SK-N-SH (cell line): ENCODE data around the gene REX1BD.

Source experiments
- CTCF ChIP-seq: fragments of 200-600 bp; sonication (generic); IDR thresholded peaks from 2 replicates; pipeline ENCODE4 v1.6.1; 2017; ENCODE audit warnings: antibody characterized with exemption, mild to moderate bottlenecking, moderate library complexity
- FOXJ3 ChIP-seq: sonication (generic); formaldehyde crosslinking; IDR thresholded peaks from 2 replicates; pipeline ENCODE4 v1.5.1; 2020; ENCODE audit warnings: mild to moderate bottlenecking, missing genetic modification reagents
- FOXM1 ChIP-seq: IDR thresholded peaks from 2 replicates; pipeline ENCODE4 v1.4.0; 2012; ENCODE audit warnings: low read depth, mild to moderate bottlenecking
- NRF1 ChIP-seq: IDR thresholded peaks from 2 replicates; pipeline ENCODE4 v1.6.1; 2012; ENCODE audit warnings: low read depth, mild to moderate bottlenecking, low read length
- RFX5 ChIP-seq: IDR thresholded peaks from 2 replicates; pipeline ENCODE4 v1.6.1; 2012; ENCODE audit warnings: mild to moderate bottlenecking, improper control_type of control experiment, low read length
- TF ChIP-seq, protein P1 (sequence below): fragments of 150-350 bp; IDR thresholded peaks from 2 replicates; pipeline ENCODE4 v1.6.1; 2017; ENCODE audit warnings: antibody characterized with exemption, low read length, low read depth, borderline replicate concordance

DNA sequence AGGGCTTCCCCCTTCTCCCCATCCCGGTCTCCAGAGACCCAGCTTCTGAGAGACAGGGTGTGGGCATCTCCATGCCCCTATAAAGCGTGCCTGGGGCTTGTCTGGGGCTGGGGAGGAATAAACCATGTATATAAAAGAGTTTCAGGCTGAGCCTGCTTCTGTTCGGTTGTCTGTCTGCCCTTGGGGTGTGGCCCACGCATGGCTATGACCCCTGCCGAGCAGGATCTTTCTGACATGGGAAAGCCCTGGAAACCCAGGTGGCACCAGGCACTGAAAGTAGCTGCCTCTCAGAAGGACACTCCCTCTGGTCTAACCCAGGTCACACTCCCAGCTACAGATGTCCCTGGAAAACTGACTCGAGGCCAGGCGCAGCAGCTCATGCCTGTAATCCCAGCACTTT is 32.3 kb downstream of the REX1BD start:
- TF ChIP-seq RFX5, result no peak
- no peak for TF ChIP-seq CTCF
- no peak for TF ChIP-seq NRF1
- TF ChIP-seq, protein P1, sequence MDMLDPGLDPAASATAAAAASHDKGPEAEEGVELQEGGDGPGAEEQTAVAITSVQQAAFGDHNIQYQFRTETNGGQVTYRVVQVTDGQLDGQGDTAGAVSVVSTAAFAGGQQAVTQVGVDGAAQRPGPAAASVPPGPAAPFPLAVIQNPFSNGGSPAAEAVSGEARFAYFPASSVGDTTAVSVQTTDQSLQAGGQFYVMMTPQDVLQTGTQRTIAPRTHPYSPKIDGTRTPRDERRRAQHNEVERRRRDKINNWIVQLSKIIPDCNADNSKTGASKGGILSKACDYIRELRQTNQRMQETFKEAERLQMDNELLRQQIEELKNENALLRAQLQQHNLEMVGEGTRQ, result no peak
- no peak for TF ChIP-seq FOXJ3
- no peak for TF ChIP-seq FOXM1
